Stimulated activated CD8-positive, alpha-beta memory T cell treated with anti-CD3 and anti-CD28 coated beads, Interleukin-12 subunit alpha, Interleukin-12 subunit beta, amount 100 ng/mL, for 24 hours (primary cell): Measurements from ENCODE around the gene GZF1.
"Not testable (repeated sequence)": the region's sequence is repeated elsewhere in the genome, so short reads cannot be mapped to it uniquely, and the experiment has no call there.

Experiments used
- DNase-seq: peaks from one replicate; pipeline ENCODE4 v3.0.0-alpha.2; 2020; ENCODE audit errors: extremely low read depth

GZF1 gene

GRCh38 chr20:23346002-23346401, 16.0 kb upstream of the GZF1 start:
- no peak for DNase-seq

GRCh38 chr20:23347791-23348190, 14.2 kb upstream of the GZF1 start:
- DNase-seq = no peak

- DNase-seq = not testable (repeated sequence)
Observed at GRCh38 chr20:23348510-23348909, 13.5 kb upstream of the GZF1 start.

- peak; percentile 47 for DNase-seq
Observed at GRCh38 chr20:23349338-23350195, 12.4 kb upstream of the GZF1 start.

GRCh38 chr20:23350196-23350903, 11.6 kb upstream of the GZF1 start, which contains the start of gene NXT1:
TSS of gene NXT1 (plus strand) at chr20:23350791. CDS start at chr20:23354042, 3,251 bp downstream.
- peak; percentile 85 for DNase-seq

GRCh38 chr20:23350904-23351838, 10.8 kb upstream of the GZF1 start:
- no peak for DNase-seq

- DNase-seq = no peak
Observed at GRCh38 chr20:23356203-23356602, 5.8 kb upstream of the GZF1 start.

GRCh38 chr20:23357767-23358562, 4.0 kb upstream of the GZF1 start:
- peak; percentile 100 for DNase-seq

- DNase-seq = no peak
Observed at GRCh38 chr20:23358563-23358906, 3.4 kb upstream of the GZF1 start.

GRCh38 chr20:23358923-23359593, 2.9 kb upstream of the GZF1 start:
- no peak for DNase-seq

GRCh38 chr20:23360531-23360930, 1.5 kb upstream of the GZF1 start:
- no peak for DNase-seq

GRCh38 chr20:23361119-23361475, 885 bp upstream of the GZF1 start:
- DNase-seq = no peak

- no peak for DNase-seq
Observed at GRCh38 chr20:23362392-23363256, 642 bp downstream of the GZF1 start.

- no peak for DNase-seq
Observed at GRCh38 chr20:23363257-23363649, 1.3 kb downstream of the GZF1 start.

- no peak for DNase-seq
Observed at GRCh38 chr20:23365390-23366165, 3.6 kb downstream of the GZF1 start.

- DNase-seq = no peak
Observed at GRCh38 chr20:23366384-23366783, 4.4 kb downstream of the GZF1 start.

GRCh38 chr20:23367770-23368169, 5.8 kb downstream of the GZF1 start:
- no peak for DNase-seq

- no peak for DNase-seq
Observed at GRCh38 chr20:23368316-23369071, 6.5 kb downstream of the GZF1 start.
